Fibroblast of the aortic adventitia (primary cell): ENCODE results near the gene CYLD. TPM values are rescaled to one million over a fixed set of nuclear protein-coding genes. Genes with fewer than 3 reads are reported as not detected.

Experiments
- DNase-seq: peaks from one replicate; pipeline ENCODE4 v3.0.0-alpha.2; 2010; ENCODE audit warnings: low read depth
- H3K4me3 ChIP-seq: 2 replicates; pipeline ENCODE4 v1.5.1; 2011; ENCODE audit warnings: low read depth, mild to moderate bottlenecking, control low read depth, low read length, moderate library complexity
- CTCF ChIP-seq: IDR thresholded peaks from 2 replicates; pipeline ENCODE4 v1.5.1; 2011; ENCODE audit warnings: mild to moderate bottlenecking, low read length, control low read depth, inconsistent platforms; ENCODE audit not compliant: insufficient read depth
- total RNA-seq: library from RNA; depleted of rRNA; stranded (reverse); fragments of >200 nt; gene quantifications from 2 replicates; pipeline ENCODE4 v1.2.3, GENCODE V29; 2012; ENCODE audit warnings: low replicate concordance

Gene CYLD
- total RNA-seq, 1 donor = 62.6 TPM

GRCh38 chr16:50705436-50706110, 36.3 kb upstream of the CYLD start:
- no peak for TF ChIP-seq CTCF
- no peak overlapping the region for H3K4me3 ChIP-seq
- no peak for DNase-seq

GRCh38 chr16:50706250-50706649, 35.6 kb upstream of the CYLD start:
- no peak overlapping the region for H3K4me3 ChIP-seq
- no peak for DNase-seq
- TF ChIP-seq CTCF = no peak

- DNase-seq = no peak
- TF ChIP-seq CTCF = no peak
Measured at GRCh38 chr16:50708373-50709060, 33.4 kb upstream of the CYLD start.

GRCh38 chr16:50709061-50709684, 32.7 kb upstream of the CYLD start:
- no peak for DNase-seq
- TF ChIP-seq CTCF = no peak
- H3K4me3 ChIP-seq = no peak overlapping the region

More at GRCh38 chr16:50708373-50709060, 33.4 kb upstream of the CYLD start:
- H3K4me3 ChIP-seq = no peak overlapping the region

- no peak for TF ChIP-seq CTCF
- no peak overlapping the region for H3K4me3 ChIP-seq
- DNase-seq = no peak
Measured at GRCh38 chr16:50709980-50710379, 31.9 kb upstream of the CYLD start.

- DNase-seq = no peak
- no peak overlapping the region for H3K4me3 ChIP-seq
- no peak for TF ChIP-seq CTCF
Measured at GRCh38 chr16:50711040-50711439, 30.8 kb upstream of the CYLD start.
